GM04503 (cell line): Measurements from ENCODE around the gene SARDH.

Experiments
- DNase-seq: peaks from one replicate; pipeline ENCODE4 v3.0.0-alpha.2; 2012; ENCODE audit warnings: low read depth

SARDH gene

DNA sequence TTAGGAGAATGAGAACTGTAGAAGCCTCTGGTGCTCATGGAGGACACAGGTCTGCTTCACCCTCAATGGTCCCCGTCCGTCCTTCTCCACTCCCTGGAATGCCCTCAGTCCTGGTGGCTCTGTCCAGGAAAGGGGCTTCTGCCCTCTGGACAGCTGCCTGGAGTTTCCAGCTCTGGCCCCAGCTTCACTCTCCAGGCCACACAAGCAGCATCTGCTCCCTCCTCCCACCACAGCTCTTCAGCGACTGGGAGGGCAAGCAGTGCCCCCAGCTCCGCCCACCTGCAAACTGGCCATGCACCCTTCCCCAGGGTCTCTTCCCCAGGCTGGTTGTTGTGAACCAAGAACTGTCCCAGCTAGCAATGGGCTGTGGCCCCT, 4.7 kb downstream of the SARDH start:
- DNase-seq, result no peak

DNA sequence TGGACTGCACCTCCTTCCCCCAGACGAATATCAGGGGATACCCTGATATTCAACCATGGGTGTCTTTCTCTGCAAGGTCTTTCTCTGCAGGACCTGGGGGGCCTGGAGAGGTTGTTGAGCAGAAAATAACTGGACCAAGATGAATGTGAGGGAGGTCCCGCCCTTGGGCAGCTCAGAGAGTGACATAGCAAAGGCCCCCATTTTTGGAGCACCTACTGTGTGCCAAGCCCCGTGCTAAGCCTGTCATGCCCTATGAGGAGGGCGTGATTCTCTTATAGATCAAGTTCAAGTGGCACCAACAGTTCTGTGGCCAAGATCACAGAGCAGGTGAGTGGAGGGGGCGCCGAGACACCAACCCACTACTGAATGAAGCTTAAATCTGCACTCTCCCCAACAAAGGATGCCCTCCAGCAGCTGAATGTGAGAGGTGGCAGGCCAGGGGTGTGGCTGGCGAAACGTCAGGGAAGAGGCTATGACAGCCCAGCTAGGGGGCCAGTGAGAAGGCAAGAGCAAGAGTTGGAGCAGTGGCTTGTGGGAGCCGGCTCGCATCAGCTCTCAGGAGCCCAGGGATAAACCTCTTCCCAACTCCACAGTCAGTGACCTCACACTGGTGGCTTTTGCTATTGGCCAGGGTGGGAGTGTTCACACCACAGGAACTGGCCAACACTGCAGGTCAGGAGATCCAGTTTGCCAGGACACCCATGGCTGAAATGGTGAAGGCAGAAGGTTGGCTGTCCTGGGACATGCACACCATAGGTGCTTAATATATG, 5.3 kb downstream of the SARDH start:
- DNase-seq, result no peak

- no peak for DNase-seq
Observed at GRCh38 chr9:133731876-133732638, 6.1 kb downstream of the SARDH start.

- DNase-seq, result no peak
Observed at GRCh38 chr9:133730994-133731715, 7.0 kb downstream of the SARDH start.

- DNase-seq, result no peak
Observed at GRCh38 chr9:133729617-133730281, 8.4 kb downstream of the SARDH start.

DNA sequence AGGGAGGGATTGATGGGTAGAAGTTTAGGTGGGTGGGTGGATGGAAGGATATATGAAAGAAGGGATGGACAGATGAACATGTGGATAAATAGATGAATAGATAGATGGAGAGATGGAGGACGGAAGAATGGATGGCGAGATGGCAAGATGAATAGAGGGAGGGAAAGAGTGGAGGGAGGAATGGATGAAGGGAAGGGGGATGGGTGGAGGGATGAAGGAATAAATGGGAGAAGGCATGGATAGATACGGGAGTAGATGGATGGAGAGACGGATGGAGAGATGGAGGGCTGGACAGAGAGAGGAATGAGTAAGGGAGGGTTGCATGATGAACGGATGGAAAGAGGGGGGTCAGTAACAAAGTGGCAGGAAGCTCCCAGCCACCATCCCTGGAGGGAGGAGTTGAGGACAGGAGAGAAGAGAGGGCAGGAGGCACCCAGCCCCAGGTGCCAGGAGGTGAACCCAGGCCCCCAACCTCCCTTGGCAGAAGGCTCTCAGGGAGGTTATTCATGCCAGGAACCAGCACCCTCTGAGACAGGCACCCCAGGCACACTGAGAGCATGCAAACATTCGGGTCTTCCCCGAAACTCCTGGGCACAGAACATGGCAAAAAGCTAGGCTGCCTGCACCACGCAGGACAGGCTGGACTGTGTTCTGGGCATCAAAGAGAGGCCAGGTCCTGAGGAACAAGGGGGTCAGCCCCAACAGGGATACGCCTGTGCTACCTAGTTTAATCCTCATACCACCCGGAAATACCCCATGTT, 9.1 kb downstream of the SARDH start:
- DNase-seq, result no peak

DNA sequence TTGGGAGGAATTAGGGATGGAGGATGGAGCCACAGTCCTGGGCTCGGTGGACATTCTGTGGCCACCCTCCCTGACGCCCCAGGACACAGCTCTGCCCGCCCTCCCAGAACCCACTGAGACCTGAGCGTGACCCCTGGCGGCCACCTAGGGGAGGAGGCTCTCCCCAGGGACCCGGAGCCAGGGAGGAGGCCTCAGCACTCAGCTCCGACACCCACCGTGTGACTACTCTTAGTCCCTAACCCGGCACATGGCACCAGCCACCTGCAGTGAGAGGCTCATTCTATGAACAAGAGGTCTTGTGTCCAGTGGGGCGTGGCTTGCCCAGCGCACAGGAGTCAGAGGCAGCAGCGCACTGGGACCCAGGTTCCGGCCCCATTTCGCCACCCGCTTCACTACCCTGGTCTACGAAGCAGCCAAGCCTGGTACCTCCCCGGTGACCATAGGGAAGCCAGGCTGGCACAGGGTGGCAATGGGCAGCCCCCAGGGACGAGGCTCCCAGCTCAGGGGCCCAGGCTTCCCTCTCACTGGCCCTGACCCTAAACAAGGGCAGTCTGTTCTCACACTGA, 10.2 kb downstream of the SARDH start:
- DNase-seq, result no peak

- no peak for DNase-seq
Observed at GRCh38 chr9:133727277-133727875, 10.8 kb downstream of the SARDH start.

GRCh38 chr9:133726401-133727276, 11.5 kb downstream of the SARDH start:
- DNase-seq, result no peak

DNA sequence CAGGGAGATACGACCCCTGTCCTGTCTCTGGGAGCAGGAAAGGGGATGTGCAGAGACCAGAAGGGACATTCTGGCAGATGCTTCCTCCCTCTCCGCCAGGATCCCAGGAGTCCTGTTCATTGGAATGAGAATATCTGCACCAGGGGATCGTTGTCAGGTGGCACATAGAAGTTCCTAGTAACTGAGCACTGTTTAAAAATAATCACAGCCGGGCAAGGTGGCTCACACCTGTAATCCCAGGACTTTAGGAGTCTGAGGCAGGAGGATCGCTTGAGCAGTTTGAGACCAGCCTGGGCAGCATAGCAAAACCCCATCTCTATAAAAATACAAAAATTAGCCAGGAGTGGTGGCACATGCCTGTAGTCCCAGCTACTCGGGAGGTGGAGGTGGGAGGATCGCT, 12.3 kb downstream of the SARDH start:
- no peak for DNase-seq

- no peak for DNase-seq
Observed at GRCh38 chr9:133718563-133719315, 19.4 kb downstream of the SARDH start.

DNA sequence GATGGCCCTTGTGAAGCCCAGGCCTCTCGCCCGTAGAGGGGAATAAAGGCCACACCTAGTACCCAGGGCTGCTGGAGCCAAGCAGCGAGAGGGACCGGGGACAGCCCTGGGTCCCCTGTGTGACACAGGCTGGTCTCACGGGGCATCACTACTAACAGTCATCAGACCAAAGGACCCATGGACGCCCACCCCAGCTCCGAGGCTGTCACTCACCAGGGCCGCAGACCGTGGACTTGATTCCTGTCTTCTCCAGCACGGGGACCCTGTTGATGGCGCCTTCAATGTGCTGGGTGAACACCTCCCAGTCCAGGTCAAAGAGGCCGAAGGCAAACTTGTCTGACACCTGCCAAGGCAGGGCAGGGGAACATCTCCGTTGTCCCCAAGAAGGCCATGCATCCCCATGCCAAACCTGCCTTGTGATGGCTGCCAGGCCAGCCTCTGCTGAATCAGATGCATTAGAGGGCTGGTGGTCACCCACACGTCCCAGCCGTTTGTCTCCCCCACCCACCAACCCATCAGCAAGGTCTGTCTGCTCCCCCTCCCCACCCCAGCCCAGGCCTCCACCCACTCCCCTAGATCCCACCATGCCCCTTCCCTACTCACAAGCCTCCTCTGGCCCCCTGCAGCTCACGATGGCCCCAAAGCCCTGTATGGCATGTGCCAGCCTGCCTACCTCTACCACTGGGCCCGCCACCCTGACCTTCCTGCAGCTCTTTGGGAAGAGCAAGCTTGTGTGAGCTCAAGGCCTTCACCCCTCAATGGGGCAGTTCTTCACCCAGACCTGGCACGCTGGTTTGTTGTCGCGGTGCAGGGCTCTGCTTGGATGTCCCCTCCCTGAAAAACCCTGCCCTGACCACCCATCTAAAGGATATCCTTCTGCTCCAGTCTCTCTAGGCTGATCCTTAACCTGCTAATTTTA, 20.8 kb downstream of the SARDH start:
- no peak for DNase-seq

DNA sequence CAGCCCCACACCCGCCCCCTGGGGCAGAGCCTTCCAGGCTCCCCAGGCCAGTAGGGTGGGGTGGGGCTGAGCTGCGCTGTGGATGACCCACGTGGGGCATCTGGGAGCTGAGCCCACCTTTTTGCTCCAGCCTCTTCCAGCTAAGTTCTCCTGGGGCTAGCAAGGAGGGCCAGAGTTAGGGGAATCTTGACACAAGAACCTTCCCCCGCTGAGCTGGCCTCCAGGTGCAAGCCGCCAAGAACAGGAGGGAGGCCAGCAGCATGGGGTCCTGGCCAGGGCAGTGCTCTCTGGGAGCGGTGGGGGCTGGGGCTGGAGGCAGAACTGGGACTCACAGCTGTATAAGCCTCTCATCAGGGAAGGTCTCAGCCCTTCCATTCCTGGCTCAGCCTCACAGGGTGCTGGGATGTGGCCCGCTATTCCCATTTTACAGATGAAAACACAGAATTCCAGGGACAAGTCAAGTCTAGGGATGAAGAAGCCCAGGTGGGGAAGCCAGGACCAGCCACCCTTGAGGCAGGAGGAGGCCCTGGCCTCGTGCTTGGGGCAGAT, 21.5 kb downstream of the SARDH start:
- DNase-seq, result no peak

DNA sequence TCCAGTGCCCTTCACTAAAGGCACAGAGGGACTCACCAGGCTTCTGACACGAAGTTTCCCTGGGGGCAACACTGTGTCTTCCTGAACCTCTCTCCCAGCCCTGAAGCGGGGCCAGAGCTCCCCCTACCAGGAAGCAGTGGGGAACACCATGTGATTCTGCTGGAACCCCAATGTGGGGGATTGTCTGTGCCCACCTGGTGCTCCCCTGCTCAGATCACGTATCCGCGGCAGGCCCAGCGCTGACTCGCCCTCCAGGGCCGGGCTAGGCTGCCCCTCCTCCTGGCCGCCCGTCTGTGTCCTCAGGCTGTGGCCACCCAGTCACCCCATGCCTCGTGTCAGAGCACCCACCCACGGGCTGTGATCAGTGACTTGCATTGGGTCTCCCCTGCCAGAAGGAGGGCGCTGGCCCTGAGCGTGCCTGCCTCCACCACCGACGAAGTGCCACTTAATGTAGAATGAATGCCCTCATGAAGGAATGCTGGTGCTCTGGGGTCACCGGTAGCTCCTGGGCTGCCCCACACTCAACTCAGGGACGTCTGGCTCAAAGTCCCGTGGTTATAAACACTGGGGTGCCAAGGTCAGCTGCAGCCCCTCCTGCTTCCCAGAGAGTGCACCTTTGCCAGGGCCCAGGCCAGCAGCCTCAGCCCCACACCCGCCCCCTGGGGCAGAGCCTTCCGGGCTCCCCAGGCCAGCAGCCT, 22.1 kb downstream of the SARDH start:
- DNase-seq, result no peak

- DNase-seq, result no peak
Observed at GRCh38 chr9:133715295-133715865, 22.8 kb downstream of the SARDH start.

GRCh38 chr9:133714606-133715294, 23.4 kb downstream of the SARDH start:
- DNase-seq, result no peak
